Mucosa of gallbladder (tissue), 1 donor: ENCODE measurements around the gene SLC52A3. TPM values are rescaled to one million over a fixed set of nuclear protein-coding genes. Genes with fewer than 3 reads are reported as not detected.
"Not testable (repeated sequence)": the region's sequence is repeated elsewhere in the genome, so short reads cannot be mapped to it uniquely, and the experiment has no call there.

Experiments
- DNase-seq: peaks from one replicate; pipeline ENCODE4 v3.0.0-alpha.2; 2020; ENCODE audit warnings: low spot score
- total RNA-seq: library from RNA; stranded (reverse); gene quantifications from one replicate; pipeline ENCODE4 v1.2.1, GENCODE V29; 2021
- donor health status: DM: no; HTN: no; CAD: no.

SLC52A3 gene
- total RNA-seq, 1 donor from 2014 or later: 7.5 TPM

DNA sequence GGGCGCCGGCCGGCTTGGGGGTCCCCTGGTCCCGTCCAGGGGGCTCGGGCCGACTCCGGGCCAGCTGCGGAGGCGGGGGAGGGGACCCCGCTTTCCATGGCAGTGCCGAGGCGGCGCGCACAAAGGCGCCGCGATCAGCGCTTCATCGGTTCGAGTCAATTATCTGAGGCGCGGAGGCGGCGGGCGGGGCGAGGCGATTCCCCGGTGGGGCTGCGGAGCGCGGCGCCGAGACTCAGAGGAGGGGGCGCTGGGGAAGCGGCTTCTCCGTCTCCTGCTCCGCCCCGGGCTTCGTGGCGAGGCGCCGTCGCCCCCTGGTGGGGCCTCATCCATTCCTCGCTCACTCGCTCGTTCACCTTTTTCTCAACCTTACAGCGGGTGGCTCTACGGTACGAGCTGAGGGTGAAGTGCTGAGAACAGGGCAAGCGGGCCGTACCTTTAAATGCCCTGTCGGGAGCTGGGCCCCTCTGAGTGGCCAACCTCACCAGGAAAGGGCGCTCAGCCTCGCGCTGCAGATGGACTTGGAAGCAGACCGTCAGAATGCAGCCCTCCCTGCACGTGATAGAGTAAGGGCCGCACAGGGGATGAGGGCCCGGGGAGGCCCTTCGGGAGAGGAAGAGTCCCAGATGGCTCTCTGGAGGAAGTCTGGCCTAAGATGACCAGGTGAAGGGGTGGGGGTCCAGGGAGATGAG is 39.9 kb downstream of the SLC52A3 start:
- peak; percentile 18 for DNase-seq

- DNase-seq: no peak
Measured at GRCh38 chr20:726160-726559, 42.1 kb downstream of the SLC52A3 start.

DNA sequence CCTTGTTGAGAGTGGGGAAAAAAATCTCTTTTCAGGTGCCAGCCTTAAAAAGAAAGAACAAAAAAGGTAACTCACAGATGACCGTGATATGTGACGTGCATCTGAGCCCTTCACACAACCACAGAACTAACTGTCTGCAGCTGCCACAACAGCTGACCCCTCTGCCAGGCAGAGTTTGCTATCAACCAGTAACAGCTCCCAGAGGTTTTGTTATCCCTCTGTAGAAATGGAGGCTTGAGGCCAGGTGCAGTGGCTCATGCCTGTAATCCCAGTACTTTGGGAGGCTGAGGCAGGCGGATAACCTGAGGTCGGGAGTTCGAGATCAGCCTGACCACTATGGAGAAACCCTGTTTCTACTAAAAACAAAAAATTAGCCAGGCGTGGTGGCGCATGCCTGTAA is 42.8 kb downstream of the SLC52A3 start:
- DNase-seq: no peak

GRCh38 chr20:724797-725196 is 43.5 kb downstream of the SLC52A3 start:
- DNase-seq: not testable (repeated sequence)

- DNase-seq: no peak
Measured at GRCh38 chr20:723756-724155, 44.5 kb downstream of the SLC52A3 start.

GRCh38 chr20:722822-723644 is 45.3 kb downstream of the SLC52A3 start:
- no peak for DNase-seq

DNA sequence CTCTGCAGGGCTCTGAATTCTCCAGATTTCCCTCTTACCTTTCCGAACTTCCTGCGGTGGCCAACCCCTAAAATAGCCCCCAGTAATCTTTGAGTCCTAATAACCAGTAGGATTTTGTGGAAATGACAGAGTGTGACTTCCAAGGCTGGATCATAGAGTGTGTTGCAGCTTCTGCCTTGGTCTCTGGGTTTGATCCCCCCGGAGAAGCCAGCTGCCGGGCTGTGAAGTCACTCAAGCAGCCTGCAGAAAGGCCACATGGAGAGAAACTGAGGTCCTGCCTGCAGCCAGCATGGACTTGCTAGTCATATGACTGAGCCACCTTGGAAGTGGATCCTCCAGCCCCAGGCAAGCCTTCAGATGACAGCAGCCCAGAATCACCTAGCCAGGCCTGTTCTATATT is 46.4 kb downstream of the SLC52A3 start:
- DNase-seq: no peak

- no peak for DNase-seq
Measured at GRCh38 chr20:719816-720215, 48.5 kb downstream of the SLC52A3 start.

GRCh38 chr20:719068-719467 is 49.2 kb downstream of the SLC52A3 start:
- DNase-seq: no peak

- DNase-seq: no peak
Measured at GRCh38 chr20:717832-718231, 50.5 kb downstream of the SLC52A3 start.

- DNase-seq: no peak
Measured at GRCh38 chr20:717271-717670, 51.0 kb downstream of the SLC52A3 start.

- no peak for DNase-seq
Measured at GRCh38 chr20:714453-714852, 53.8 kb downstream of the SLC52A3 start.

- DNase-seq: no peak
Measured at GRCh38 chr20:711576-711975, 56.7 kb downstream of the SLC52A3 start.

DNA sequence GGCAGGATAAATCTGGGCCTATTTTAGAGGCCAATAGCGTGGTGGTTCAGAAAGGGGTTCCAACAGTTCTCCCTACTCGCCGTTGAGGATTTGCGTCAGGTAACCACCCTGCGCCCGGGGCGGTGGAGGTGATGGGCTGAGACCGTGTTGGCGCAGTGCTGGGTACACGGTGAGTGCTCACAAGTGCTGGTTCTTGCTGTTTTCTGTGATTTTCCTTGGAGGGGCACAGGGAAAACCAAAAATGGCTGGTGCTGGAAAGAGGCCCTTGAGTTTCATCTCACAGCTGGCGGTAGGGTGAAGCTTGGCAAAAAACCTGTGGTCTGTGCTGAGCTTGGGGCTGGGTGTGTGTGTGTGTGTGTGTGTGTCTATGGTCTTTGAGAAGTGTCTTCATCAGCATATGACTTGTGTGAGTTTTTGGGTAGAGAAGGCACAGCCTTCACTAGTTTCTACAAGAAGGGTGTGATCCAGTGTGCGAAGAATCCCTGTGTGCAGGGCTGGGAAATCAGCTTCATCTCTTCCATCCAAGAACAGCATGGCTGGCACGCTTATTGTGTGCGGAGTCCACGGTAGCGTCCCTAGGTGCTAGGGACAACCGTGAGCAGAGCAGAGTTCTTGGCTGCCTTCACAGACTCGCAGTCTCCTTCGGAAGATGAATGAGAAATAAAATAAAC is 57.4 kb downstream of the SLC52A3 start:
- no peak for DNase-seq

Other genes starting within 250 kb of the SLC52A3 start
- gene CSNK2A1, start 224.7 kb downstream of the SLC52A3 start, total RNA-seq: 91.6 TPM
- gene TCF15, start 158.2 kb downstream of the SLC52A3 start, total RNA-seq: 0.37 TPM
- 18.5 TPM for gene SRXN1, start 115.3 kb downstream of the SLC52A3 start, total RNA-seq
- gene SCRT2, start 92.7 kb downstream of the SLC52A3 start, total RNA-seq: not detected
- 16.1 TPM for gene FAM110A, start 65.2 kb upstream of the SLC52A3 start, total RNA-seq
- 0.20 TPM for gene ANGPT4, start 147.8 kb upstream of the SLC52A3 start, total RNA-seq
- gene RSPO4, start 233.8 kb upstream of the SLC52A3 start, total RNA-seq: 0.26 TPM